MM.1S (cell line): ENCODE data around the gene FBXO42.

Source experiments
- EZH2 ChIP-seq: fragments of 300-600 bp; sonication (generic); optimal IDR thresholded peaks from 2 replicates; pipeline ENCODE3; 2017; ENCODE audit warnings: low read depth, mild to moderate bottlenecking, antibody characterized with exemption, low read length, mixed read lengths
- EZH2phosphoT487 ChIP-seq: fragments of 300-600 bp; sonication (generic); IDR thresholded peaks from 2 replicates; pipeline ENCODE4 v1.6.1; 2018; ENCODE audit warnings: antibody characterized with exemption, low read length
- TF ChIP-seq, protein P1 (sequence below): fragments of 300-600 bp; sonication (generic); IDR thresholded peaks from 2 replicates; pipeline ENCODE4 v1.5.1; 2016; ENCODE audit warnings: antibody characterized with exemption, low read length, mixed read lengths

DNA sequence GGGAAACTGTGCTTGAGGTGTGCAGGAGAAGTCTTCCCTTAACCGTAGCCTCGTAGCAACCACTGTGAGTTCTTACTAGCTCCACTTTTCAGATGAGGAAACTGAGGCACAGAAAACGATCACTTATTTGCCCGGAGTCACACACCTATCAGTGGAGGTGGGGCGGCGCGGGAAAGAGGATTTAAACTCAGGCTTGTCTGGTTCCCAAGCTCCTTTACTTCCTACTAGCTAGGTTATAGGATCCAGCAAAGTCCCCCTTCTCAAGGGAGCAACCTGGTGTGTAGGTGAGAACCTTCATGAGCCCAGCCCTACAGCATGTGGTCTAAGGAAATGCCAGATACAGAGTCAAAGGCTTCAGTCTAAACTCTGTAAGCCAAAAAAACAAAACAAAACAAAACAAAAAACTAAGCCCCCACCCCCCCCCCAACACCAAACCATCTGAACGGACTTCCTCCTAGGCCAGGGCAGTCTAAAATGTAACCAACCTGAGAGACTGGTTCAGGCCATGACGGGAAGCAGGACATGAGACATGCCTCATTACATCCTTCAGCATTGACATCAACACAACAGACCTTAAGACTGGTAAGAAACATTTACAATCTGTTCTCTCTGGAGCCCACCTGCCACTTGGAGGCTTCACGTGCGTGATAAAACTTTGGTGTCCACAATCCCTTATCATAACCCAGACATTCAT, 709 bp upstream of the FBXO42 start:
- TF ChIP-seq, protein P1, sequence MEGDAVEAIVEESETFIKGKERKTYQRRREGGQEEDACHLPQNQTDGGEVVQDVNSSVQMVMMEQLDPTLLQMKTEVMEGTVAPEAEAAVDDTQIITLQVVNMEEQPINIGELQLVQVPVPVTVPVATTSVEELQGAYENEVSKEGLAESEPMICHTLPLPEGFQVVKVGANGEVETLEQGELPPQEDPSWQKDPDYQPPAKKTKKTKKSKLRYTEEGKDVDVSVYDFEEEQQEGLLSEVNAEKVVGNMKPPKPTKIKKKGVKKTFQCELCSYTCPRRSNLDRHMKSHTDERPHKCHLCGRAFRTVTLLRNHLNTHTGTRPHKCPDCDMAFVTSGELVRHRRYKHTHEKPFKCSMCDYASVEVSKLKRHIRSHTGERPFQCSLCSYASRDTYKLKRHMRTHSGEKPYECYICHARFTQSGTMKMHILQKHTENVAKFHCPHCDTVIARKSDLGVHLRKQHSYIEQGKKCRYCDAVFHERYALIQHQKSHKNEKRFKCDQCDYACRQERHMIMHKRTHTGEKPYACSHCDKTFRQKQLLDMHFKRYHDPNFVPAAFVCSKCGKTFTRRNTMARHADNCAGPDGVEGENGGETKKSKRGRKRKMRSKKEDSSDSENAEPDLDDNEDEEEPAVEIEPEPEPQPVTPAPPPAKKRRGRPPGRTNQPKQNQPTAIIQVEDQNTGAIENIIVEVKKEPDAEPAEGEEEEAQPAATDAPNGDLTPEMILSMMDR, result no peak
- no peak for TF ChIP-seq EZH2
- TF ChIP-seq EZH2phosphoT487, result no peak
